ENCODE data around the gene SERTAD3. TPM values are rescaled to one million over a fixed set of nuclear protein-coding genes. Genes with fewer than 3 reads are reported as not detected.

The SERTAD3 gene
- total and polyA plus RNA-seq, 2 donors (not counting 3 experiments of a cell fraction or from before 2014, with no cell fraction given), result 13.3 to 29.9 TPM

- Histone ChIP-seq H3K36me3 (ENCODE audit: control insufficient read depth in 2 of 2, extremely low read depth in 1 of 2, insufficient read depth in 2 of 2, low read length in 2 of 2) (peaks cover 9 to 12% of the 10 kb centered on the region in 2 experiments), H3K27ac (ENCODE audit: insufficient read depth, low read depth, low read length) (no peak overlapping the region), H3K9ac (replicated peaks; ENCODE audit: extremely low read depth, insufficient read depth, low read length) (no peak overlapping the region), H3K79me2 (ENCODE audit: control insufficient read depth, insufficient read depth, low read length) (peaks cover 21% of the 10 kb centered on the region), H4K20me1 (replicated peaks; ENCODE audit: control insufficient read depth, extremely low read depth, insufficient read depth, low read length) (no peaks in the 10 kb centered on the region), H3K4me2 (ENCODE audit: insufficient read depth, low read length) (no peak overlapping the region), H3K9me3 (replicated peaks; ENCODE audit: control insufficient read depth, insufficient read depth, low read length) (no peaks in the 10 kb centered on the region), H3K27me3 (ENCODE audit: control insufficient read depth in 2 of 2, insufficient read depth in 2 of 2, low read length in 2 of 2) (no peaks in the 10 kb centered on the region), H3K4me3 (replicated peaks in 1 of 3; ENCODE audit: insufficient read depth in 1 of 3, low read depth in 1 of 3, low read length in 3 of 3) (no peak overlapping the region), H2AFZ (ENCODE audit: low read depth, low read length) (no peak overlapping the region), H3K4me1 (ENCODE audit: control insufficient read depth, extremely low read depth, insufficient read depth, low read length) (peaks cover 14% of the 10 kb centered on the region), H3K9me1 (replicated peaks; ENCODE audit: control insufficient read depth, extremely low read depth, insufficient read depth, low read length) (no peaks in the 10 kb centered on the region)
- no peak for DNase-seq (ENCODE audit: low read depth, low spot score)
- TF ChIP-seq, protein P1, sequence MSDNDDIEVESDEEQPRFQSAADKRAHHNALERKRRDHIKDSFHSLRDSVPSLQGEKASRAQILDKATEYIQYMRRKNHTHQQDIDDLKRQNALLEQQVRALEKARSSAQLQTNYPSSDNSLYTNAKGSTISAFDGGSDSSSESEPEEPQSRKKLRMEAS (IDR thresholded peaks at IDR 0.05; ENCODE audit: insufficient read depth, insufficient read length), result no peak
- TF ChIP-seq MYC (IDR thresholded peaks at IDR 0.05; ENCODE audit: low read depth, low read length) (no peak), POLR2A (IDR thresholded peaks at IDR 0.05; ENCODE audit: low read depth, low read length) (no peak), GATA2 (IDR thresholded peaks at IDR 0.05; ENCODE audit: insufficient read depth, insufficient read length, low read depth, low read length) (no peak), FOS (IDR thresholded peaks at IDR 0.05; ENCODE audit: borderline replicate concordance, insufficient read depth, low read length) (no peak), JUN (IDR thresholded peaks at IDR 0.05; ENCODE audit: borderline replicate concordance, insufficient read depth, insufficient read length, low read depth) (no peak)
- POLR2A ChIA-PET, result no interaction called here
- FAIRE-seq, result no peak
- intact Hi-C loops (cut with micrococcal nuclease) (no loop called here), dilution Hi-C loops (cut with MboI; ENCODE audit: extremely low pct_ligation_motif_present, low sequenced_read_pairs) (no loop called here)
- BruUV-seq (replicated peaks), result no TSS peak
- CTCF ChIA-PET, result interaction anchor here (1.2 to 2.6 kb wide), 2 partner anchors 17 to 26 kb away, joined by 3 to 8 read pairs; no protein-coding TSS in a partner anchor
These were observed 5.9 kb downstream of the SERTAD3 start for GRCh38 chr19:40438284-40438683.

Measured in endothelial cell of umbilical vein (primary cell).